NCI-H2196 treated with DMSO at 0.1 percent for 48 hours (cell line): Measurements from ENCODE around the gene ZNF519.
"Not testable (repeated sequence)": the region's sequence is repeated elsewhere in the genome, so short reads cannot be mapped to it uniquely, and the experiment has no call there.

ENCODE experiments used
- DNase-seq: peaks from one replicate; lab custom pipeline; 2025; ENCODE audit not compliant: unreplicated experiment; lab: John Stamatoyannopoulos, UW

ZNF519 gene

DNA sequence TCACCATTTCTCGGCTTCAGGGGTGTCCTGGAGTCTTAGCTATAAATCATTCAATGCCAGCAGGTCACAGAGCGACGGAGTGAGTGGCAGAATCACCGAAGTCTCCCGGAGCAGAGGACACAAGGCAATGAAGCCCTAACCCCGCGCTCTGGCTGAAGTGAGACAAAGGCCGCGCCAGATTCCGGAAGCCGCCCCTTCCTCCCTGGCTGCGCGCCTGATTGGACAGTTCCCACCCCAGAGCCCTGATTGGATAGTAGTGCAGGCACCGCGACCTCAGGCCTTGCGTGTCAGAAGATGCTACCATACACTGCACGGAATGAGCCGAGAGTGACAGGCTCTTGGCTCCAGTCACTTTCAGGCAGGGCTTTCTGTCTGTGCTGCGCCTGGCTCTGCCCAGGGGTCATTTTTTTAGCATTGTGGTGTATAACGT, at the start of gene ZNF519:
ZNF519 (minus strand) TSS at position 165 of the 430 bp plus-strand sequence; CDS start at position 7, 158 bp downstream.
- DNase-seq = peak; percentile 95

DNA sequence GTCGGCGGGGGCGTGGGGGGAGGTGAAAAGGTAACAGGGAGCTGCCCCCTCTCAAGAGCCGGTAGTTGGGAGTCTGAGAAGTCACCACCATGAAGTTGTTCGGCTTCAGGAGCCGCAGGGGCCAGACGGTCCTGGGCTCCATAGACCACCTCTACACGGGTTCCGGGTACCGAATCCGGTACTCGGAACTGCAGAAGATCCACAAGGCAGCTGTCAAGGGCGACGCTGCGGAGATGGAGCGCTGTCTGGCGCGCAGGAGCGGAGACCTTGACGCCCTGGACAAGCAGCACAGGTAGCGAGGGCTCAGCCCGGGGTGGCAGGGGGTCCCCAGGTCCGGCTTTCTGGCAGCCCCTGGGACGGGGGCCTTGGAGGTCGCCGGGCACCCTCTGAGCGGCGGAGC, 47.1 kb upstream of the ZNF519 start:
- no peak for DNase-seq

DNA sequence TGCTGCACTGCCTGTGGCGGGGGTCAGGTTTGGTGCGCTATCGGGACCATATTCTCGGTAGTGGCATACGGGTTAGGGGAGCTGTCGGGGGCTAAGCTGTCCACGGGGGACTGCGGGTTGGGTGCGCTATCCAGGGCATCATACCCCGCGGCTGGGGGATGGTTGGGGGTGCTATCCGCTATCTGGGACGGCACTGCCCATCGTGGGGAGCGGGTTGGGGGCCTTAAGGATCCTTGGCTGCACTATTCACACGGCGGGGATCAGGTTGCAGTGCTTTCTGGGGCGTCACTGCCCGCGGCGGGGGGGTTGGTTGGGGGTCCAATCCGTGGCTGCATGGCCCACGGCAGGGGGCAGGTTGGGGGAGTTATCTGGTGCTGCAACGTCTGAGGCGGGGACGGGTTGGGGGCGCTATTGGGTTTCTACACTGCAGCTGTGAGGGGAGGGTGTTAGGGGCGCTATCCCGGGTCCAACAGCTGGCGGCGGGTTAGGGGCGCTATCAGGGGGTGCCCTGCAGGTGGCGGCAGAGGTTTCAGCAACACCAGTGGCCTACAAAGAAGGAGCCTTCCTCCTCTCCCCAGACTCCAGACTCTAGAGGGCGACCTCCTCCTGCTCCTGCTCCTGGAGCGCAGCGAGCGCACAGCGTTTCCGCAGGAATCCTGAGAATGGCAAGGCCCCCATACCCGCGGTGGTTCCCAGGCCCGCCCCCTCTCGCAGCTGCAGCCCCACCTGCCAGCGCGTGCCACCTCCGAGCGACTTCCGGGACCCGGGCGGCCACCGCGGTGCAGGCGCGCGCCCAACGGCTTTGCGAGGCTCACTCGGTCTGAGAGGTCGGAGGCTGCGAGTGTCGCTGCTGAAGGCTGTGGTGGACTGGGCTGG, 46.3 kb upstream of the ZNF519 start:
- peak; percentile 20 for DNase-seq

DNA sequence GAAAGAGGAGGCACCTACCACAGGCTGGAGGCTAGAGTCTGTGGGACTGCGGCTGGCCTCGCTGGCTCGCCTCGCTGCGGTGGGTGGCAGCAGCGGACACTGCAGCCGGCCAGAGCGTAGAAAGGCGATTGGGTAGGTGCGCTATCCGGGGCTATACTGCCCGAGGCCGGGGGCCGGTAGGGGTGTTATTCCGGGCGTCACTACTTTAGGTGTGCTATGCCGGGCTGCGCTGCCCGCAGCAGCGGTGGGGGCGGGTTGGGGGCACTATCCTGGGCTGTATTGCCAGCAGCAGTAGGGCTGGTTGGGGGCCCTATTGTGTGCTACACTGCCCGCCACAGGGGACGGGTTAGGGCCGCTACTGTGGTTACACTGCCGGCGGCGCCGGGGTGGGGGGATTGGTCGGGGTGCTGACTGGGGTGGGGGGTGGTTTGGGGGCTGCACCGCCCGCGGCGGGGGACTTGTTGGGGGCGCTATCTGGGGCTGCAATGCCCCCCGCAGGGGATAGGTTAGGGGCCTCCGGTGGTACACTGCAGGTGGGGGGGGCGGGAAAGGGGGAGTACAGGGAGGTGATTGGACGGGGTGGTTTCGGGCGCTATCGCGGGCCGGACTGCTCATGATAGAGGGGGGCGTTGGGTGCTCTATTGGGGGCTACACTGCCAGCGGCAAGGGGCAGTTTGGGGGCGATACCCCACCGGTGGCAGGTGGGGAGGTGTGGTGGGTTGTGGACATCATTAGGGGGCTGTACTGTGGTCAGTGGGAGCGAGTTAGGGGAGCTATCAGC, 45.5 kb upstream of the ZNF519 start:
- not testable (repeated sequence) for DNase-seq

DNA sequence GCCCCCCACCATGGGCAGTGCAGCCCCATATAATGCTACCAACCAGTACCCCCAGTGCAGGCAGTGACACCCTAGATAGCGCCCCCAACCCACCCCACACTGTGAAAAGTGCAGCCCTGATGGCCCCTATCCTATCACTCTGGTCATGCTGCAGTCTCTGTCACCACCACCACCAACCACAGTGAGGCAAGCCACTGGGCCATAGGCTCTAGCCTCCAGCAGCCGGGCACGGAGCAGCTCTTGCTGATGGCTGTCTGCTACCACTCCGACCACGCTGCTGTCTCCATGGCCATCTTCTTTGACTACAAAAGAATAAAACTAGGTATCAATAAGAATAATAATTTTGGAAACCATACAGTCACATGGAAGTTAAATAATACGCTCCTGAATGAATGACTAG, 43.2 kb upstream of the ZNF519 start:
- DNase-seq = not testable (repeated sequence)

DNA sequence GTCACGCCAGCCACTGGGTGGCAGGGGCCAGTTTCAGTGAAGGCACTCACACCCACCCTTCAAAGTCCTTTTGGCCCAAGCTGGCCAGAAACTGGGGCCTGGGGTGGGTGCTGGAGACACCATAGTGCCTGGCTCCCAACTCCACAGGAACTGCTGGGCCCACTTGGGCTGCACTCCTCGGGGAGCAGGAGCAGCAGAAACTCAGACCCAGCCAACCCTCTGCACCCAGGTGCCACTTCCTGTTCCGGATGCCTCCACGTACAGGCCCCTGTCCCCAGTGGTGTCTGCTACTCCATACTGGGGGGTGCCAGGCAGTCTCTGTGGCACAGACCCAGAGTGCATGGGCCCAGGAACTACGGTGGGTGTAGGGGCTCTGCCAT, 42.5 kb upstream of the ZNF519 start:
- no peak for DNase-seq

DNA sequence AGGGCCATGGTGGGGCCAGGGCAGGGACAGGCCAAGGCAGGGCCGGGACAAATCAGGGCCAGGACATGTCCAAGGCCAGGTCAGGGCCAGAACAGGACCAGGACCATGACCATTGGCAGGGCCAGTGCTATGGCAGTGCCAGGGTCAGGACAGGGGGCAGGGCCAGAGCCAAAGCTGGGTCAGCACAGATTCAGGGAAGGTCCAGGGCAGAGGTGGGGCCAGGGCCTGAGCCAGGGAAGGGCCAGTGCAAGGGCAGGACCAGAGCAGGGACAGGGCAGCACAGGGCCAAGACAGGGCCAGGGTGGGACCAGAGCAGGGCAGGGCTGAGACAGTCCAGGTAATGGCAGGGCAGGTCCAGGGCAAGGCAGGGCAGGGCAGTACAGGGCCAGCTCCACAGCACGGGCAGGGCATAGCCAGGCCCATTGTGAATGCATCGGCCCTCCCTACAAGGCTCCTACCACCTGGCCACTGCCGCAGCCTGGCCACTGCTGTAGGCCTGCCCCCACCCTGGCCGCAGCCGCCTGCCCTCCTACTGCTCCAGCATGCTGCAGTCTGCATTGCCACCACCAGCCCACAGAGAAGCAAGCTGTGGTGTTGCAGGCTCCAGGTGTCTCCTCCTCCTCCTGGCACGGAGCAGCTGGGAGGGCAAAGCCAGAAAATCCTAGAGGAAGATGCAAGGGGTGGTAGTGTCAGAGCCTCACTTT, 41.9 kb upstream of the ZNF519 start:
- DNase-seq = not testable (repeated sequence)

DNA sequence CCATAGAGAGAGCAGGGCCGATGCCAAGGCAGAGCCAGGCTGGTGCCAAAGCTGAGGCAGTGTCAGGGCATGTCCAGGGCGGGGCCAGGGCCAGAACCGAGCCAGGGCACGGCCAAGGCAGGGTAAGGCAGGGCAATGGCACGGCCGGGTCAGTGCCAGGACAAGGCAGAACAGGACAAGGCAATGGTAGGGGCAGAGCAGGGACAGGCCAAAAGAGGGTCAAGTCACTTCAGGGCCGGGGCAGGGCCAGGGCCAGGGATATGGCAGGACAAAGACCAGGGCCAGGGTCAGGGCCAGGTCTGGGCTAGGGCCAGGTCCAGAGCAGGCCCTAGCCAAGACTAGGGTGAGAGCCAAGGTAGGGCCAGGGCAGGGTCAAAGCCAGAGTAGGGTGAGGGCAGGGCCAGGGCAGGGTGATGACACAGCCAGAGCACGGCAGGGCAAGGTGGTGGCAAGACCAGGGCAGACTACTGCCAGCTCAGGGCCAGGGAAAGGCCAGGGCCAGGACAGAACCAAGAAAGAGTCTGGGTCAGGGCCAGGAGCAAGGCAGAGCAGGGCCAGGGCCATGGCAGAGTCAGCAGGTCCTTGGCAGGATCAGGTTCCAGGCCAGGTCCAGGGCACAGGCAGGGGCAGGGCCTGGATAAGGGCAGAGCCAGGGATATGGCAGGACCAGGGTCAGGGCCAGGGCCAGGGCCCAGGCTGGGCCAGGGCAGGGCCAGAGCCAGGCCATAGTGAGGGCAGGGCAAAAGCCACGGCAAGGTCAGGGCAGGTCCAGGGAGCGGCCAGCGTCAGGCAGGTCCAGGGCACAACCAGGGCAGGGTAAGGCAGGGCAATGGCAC, 41.1 kb upstream of the ZNF519 start:
- DNase-seq = not testable (repeated sequence)

DNA sequence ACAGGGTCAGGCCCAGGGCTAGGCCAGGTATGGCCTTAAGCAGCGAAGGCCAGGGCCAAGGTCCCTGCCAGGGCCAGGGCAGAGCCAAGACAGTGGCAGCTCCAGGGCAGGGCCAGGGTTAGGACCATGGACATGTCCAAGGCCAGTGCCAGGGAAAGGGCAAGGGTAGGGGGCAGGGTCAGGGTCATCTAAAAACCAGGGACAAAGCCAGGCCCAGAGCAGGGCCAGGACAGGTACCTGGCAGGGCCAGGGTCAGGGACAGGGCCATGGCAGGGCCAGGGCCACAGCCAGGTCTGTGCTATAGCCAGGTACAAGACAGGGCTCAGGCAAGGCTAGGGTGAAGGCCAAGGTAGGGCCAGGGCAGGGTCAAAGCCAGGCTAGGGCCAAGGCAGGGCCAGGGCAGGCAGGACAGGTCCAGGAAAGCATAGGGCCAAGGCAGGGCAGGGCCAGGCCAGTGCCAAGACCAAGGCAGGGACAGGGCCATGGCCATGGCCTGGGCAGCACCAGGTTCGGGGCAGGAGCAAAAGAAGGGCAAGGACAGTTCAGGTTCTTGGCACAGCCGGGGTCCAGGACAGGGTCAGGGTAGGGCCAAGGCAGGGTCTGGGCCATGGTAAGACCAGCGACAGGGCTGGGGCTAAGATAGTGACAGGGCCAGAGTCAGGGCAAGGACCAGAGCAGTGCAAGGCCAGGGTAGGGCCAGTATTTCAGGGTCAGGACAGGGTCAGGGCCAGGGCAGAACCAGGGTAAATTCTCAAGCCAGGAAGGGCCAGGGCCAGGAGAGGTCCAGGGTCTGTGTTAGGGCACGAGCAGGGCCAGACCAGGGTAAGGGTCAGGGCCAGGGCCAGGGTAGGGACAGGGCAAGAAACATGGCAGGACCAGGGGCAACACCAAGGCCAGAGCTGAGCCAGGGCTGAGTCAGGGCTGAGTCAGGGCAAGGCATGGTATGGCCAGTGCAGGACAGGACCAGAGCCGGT, 40.2 kb upstream of the ZNF519 start:
- not testable (repeated sequence) for DNase-seq

DNA sequence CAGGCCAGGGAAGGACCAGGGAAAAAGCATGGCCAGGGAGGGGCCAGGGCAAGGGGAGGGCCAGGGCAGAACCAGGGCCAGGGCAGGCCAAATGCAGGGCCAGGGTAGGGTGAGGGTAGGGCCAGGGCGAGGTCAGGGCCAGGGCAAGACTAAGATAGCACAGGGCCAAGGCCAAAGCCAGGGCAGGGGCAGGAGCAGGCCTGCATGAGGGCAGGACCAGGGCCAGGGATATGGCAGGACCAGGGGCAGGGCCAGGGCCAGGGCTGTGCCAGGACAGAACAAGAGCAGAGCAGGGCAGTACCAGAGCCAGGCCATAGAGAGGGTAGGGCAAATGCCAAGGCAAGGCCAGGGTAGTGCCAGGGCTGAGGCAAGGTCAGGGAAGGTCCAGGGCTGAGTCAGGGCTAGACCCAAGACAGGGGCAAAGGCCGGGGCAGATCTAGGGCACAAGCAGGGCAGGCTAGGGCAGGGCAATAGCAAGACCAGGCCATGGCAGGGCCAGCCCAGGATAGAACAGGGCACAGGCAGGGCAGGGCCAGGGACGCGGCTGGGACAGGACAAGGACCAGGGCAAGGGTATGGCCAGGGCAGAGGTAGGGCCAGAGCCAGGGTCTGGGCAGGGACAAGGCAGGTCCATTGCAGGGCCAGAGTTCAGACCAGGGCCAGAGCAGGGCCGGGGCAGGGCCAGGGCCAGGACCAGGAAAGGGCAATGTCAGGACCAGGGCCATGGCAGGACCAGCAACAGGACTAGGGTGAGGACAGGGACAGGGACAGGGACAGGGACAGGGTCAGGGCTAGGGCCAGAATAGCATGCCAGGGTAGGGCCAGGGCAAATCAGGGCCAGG, 39.3 kb upstream of the ZNF519 start:
- not testable (repeated sequence) for DNase-seq

DNA sequence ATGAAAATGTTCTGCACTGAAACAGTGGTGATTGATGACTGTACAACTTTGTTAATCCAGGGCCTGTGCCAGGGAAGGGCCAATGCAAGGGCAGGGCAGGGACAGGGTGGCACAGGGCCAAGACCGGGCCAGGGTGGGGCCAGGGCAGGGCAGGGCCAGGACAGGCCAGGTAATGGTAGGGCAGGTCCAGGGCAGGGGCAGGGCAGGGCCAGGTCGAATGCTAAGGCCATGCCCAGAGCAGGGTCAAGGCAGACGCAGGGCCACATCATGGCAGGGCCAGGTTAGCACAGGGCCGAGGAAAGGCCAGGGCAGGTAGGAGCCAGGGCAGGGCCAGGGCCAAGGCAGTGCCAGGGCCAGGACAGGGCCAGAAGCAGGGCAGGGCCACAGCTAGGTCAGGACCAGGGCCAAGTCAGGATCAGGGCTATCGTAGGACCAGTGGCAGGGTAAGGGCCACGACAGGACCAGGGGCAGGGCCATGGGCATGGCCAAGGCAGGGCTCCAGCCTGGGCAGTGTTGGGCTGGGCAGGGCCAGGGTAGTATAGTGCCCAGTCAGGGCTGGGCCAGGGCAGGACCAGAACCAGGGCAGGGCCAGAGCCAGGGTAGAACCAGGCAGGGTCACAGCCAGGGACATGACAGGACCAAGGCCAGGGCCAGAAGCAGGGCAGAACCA, 38.3 kb upstream of the ZNF519 start:
- DNase-seq = not testable (repeated sequence)

DNA sequence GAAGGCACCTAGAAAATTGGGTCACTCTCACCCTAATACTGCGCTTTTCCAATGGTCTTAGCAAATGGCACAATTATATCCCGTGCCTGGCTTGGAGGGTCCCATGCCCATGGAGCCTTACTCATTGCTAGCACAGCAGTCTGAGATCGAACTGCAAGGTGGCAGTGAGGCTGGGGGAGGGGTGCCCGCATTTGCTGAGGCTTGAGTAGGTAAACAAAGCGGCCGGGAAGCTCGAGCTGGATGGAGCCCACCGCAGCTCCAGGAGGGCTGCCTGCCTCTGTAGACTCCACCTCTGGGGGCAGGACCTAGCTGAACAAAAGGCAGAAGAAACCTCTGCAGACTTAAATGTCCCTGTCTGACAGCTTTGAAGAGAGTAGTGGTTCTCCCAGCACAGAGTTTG, 30.7 kb upstream of the ZNF519 start:
- DNase-seq = not testable (repeated sequence)

DNA sequence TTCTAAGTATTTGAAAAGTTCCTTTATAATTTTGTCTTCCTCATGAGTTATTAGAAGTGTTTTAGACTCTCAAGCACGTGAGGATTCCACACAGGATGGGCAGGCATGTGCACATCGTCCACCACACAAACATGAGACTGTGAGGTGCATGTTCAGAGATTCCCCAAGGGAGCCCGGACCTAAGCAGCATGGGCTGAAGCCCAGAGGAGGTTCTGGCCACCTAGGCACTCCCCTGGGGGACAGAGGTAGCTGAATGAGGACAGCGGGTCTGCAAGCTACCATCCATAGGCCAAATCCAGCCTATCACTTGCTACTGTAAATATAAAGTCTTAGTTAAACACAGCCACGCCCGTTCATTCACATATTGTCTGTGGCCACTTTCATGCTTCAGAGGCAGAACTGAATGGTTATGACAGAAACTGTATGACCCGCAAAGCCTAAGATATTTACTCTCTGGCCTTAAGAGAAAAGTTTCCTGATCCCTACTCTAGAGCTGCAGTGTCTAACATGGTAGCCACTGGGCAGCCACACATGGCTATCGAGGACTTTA, 19.4 kb upstream of the ZNF519 start:
- not testable (repeated sequence) for DNase-seq

DNA sequence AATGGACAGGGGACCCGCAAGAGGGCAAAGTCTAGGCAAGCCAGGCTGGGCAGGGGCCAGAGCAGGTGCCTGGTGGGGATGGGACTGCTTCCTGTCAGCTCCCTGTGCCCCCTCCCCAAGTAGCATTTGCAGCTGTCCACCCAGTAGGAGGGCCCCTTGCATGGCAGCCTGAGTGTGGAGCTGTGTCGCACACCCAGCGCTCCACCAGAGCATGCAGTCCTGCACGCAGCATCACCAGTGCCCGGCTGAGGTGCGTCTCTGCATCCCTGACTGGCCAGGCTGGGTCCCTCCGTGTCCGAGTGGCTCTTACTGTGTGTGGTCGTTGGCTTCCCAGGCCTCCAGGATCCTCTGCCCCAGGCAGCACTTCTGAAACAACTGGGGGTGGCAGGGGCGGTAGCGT, 18.5 kb upstream of the ZNF519 start:
- not testable (repeated sequence) for DNase-seq

DNA sequence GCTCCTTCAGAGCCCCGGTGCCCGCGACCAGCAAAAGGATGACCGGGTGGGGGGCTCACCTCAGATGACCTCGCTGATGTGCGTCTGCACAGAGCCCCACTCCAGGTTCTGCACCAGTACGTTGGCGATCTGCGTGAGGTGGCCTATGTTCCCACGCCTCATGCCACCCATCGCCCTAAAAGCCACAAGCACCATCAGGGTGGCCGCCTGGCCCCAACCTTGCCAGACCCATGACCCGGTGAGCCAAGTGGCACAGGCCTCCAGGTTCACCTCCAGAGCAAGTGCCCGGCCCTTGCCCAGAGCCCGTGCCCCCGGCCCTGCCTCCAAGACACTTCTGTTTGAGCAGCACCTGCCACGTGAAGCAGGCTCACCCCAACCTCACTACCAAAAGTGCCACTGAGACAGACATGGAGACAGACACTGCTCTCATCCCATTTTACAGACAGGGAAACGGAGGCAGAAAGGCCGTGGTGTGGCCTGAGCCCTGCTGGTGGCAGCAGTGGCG, 17.7 kb upstream of the ZNF519 start:
- not testable (repeated sequence) for DNase-seq

DNA sequence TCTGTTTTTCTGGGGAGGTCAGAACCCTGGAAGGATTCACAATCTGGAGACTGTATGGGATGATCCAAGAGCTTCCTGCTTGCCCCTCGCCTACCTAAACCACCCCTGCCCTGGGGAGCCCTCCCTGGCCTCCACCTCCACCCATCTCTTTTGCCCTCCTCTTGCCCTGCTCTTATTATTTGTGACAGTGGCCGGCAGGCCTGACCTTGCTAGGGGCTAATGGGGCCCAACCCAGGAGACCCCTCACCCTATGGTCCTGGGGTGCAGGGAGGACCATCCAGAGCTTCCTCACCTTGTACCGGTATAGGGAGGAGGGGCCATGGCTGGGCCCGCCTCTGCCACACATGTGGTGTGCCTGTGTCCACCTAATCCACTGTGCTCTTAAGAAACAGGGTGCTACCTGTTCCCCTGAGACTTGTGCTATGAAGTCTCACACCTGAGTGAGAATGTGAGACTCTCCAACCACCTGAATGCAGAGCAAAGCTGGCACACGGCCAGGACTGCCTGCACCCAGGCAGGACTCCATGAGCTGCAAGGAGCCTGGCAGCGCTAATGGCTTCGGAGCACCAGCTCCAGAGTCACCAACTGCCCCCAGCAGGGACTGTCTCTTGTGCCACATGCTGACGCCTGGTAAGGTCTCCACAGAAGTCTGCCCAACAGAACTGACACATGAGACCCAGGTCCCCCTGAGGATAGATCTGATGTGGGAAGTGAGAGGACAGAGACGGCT, 17.1 kb upstream of the ZNF519 start:
- DNase-seq = not testable (repeated sequence)
